HL-60 (cell line): ENCODE results near the gene HUNK.
"Not testable (repeated sequence)": the region's sequence is repeated elsewhere in the genome, so short reads cannot be mapped to it uniquely, and the experiment has no call there.

Experiments
- DNase-seq, 2 experiments: peaks; one replicate each; pipeline ENCODE4 v3.0.0-alpha.2; 2010 to 2020; ENCODE audit warnings: low read depth in 1 of 2, low spot score in 1 of 2
- H3K27ac ChIP-seq: fragments of 250-450 bp; sonication (Bioruptor Pico); replicated peaks from 2 replicates; pipeline ENCODE4 v1.5.1; 2020; ENCODE audit warnings: mild to moderate bottlenecking, moderate library complexity
- H3K27me3 ChIP-seq: fragments of 250-450 bp; sonication (Bioruptor Pico); 2 replicates; pipeline ENCODE4 v1.5.1; 2021; ENCODE audit warnings: mild to moderate bottlenecking, moderate library complexity; ENCODE audit not compliant: insufficient read depth, poor library complexity, severe bottlenecking
- H3K4me3 ChIP-seq: replicated peaks from 2 replicates; pipeline ENCODE4 v1.5.1; 2011; ENCODE audit warnings: mild to moderate bottlenecking, control low read depth, low read length; ENCODE audit not compliant: insufficient read depth
- GABPA ChIP-seq: IDR thresholded peaks from 2 replicates; pipeline ENCODE4 v1.6.1; 2012; ENCODE audit warnings: low read depth
- POLR2AphosphoS5 ChIP-seq: IDR thresholded peaks from 2 replicates; pipeline ENCODE4 v1.6.1; 2012; ENCODE audit warnings: low read depth
- SPI1 ChIP-seq: IDR thresholded peaks from 2 replicates; pipeline ENCODE4 v1.6.1; 2012; ENCODE audit warnings: low read depth, mild to moderate bottlenecking, borderline replicate concordance
- TF ChIP-seq, protein P1 (sequence below): IDR thresholded peaks from one replicate; pipeline ENCODE4 v1.5.1; 2011; ENCODE audit warnings: low read length, control low read depth, inconsistent platforms; ENCODE audit not compliant: insufficient read depth
- TF ChIP-seq, protein P2 (sequence below): IDR thresholded peaks from 2 replicates; pipeline ENCODE4 v1.6.1; 2012; ENCODE audit warnings: low read depth; ENCODE audit not compliant: insufficient replicate concordance

Gene HUNK

DNA sequence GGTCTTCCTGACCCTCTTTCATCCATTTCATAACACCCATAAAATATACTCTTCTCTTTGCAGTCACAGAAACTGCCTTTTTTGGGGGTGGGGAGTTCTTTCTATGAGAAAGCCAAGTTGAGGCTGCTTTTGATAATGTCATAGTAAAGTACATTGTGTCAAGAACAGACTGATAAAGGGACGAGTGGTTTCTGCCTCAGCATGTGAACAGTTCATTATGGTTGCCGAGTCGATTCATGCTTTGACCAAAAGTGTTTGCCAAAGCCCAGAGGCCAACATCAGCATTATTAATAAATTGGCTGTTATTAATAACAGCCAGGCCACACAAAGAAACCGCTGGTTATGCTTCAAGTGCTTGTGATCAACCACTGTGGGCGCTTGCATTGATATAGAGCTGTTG is 162.0 kb downstream of the HUNK start:
- no peak overlapping the region for H3K4me3 ChIP-seq
- no peaks in the 10 kb centered on the region for H3K27me3 ChIP-seq
- DNase-seq = no peak
- no peak overlapping the region for H3K27ac ChIP-seq
- TF ChIP-seq SPI1 (no peak), GABPA (no peak), POLR2AphosphoS5 (no peak)
- TF ChIP-seq, protein P1, sequence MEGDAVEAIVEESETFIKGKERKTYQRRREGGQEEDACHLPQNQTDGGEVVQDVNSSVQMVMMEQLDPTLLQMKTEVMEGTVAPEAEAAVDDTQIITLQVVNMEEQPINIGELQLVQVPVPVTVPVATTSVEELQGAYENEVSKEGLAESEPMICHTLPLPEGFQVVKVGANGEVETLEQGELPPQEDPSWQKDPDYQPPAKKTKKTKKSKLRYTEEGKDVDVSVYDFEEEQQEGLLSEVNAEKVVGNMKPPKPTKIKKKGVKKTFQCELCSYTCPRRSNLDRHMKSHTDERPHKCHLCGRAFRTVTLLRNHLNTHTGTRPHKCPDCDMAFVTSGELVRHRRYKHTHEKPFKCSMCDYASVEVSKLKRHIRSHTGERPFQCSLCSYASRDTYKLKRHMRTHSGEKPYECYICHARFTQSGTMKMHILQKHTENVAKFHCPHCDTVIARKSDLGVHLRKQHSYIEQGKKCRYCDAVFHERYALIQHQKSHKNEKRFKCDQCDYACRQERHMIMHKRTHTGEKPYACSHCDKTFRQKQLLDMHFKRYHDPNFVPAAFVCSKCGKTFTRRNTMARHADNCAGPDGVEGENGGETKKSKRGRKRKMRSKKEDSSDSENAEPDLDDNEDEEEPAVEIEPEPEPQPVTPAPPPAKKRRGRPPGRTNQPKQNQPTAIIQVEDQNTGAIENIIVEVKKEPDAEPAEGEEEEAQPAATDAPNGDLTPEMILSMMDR = no peak
- TF ChIP-seq, protein P2, sequence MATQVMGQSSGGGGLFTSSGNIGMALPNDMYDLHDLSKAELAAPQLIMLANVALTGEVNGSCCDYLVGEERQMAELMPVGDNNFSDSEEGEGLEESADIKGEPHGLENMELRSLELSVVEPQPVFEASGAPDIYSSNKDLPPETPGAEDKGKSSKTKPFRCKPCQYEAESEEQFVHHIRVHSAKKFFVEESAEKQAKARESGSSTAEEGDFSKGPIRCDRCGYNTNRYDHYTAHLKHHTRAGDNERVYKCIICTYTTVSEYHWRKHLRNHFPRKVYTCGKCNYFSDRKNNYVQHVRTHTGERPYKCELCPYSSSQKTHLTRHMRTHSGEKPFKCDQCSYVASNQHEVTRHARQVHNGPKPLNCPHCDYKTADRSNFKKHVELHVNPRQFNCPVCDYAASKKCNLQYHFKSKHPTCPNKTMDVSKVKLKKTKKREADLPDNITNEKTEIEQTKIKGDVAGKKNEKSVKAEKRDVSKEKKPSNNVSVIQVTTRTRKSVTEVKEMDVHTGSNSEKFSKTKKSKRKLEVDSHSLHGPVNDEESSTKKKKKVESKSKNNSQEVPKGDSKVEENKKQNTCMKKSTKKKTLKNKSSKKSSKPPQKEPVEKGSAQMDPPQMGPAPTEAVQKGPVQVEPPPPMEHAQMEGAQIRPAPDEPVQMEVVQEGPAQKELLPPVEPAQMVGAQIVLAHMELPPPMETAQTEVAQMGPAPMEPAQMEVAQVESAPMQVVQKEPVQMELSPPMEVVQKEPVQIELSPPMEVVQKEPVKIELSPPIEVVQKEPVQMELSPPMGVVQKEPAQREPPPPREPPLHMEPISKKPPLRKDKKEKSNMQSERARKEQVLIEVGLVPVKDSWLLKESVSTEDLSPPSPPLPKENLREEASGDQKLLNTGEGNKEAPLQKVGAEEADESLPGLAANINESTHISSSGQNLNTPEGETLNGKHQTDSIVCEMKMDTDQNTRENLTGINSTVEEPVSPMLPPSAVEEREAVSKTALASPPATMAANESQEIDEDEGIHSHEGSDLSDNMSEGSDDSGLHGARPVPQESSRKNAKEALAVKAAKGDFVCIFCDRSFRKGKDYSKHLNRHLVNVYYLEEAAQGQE = no peak

DNA sequence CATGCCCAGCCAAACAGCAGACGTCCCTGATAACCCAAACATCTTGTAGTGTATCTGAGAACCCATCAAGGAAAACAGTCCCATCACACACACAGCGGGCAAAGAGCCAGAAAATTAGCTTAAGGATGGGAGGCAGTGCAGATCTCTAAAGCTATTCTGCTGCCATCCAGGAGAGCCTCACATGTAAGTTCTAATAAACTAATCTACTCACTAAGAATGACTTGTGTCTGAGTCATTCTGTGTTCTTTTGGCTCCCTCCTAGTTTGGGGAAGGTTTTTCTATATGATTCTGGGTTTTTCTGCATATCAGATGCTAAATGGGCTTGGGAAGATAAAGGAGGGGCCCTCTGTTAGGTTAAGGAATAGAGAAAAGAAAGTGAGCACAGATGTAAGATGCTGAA is 162.8 kb downstream of the HUNK start:
- no peak overlapping the region for H3K27ac ChIP-seq
- H3K4me3 ChIP-seq = no peak overlapping the region
- TF ChIP-seq, protein P1 = no peak
- TF ChIP-seq POLR2AphosphoS5 = no peak
- TF ChIP-seq GABPA = no peak
- no peak for TF ChIP-seq SPI1
- TF ChIP-seq, protein P2 = no peak
- no peaks in the 10 kb centered on the region for H3K27me3 ChIP-seq
- DNase-seq = no peak

DNA sequence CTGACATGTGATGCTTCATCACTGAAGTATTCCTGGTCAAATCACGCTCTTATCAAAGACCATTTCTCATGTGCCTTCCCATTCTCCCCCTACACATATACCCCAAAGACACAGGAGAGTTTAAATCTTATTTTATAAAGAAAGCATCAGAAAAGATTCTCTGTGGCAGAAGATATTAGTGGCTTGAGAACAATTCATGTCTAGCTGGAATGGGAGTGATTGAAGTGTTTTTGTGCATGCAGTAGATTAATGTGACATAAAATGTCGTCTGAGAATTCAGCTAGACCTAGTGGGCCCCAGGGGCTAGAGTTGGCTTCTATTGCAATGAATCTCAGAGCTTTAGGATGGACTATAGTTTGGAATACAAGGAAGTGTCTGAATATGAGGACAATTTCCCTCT is 163.9 kb downstream of the HUNK start:
- Histone ChIP-seq H3K27ac (no peak overlapping the region), H3K27me3 (no peaks in the 10 kb centered on the region), H3K4me3 (no peak overlapping the region)
- no peak for TF ChIP-seq GABPA
- TF ChIP-seq SPI1 = no peak
- TF ChIP-seq POLR2AphosphoS5 = no peak
- TF ChIP-seq, protein P1 = no peak
- TF ChIP-seq, protein P2 = no peak
- DNase-seq = no peak

DNA sequence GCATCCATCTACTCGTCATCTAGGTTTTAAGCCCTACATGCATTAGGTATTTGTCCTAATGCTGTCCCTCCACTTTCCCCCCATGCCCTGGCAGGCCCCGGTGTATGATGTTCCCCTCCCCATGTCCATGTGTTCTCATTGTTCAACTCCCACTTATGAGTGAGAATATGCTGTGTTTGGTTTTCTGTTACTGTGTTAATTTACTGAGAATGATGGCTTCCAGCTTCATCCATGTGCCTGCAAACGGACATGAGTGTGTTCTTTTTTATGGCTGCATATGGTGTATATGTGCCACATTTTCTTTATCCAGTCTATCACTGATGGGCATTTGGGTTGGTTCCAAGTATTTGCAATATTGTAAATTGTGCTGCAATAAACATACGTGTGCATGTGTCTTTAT is 165.9 kb downstream of the HUNK start:
- not testable (repeated sequence) for H3K4me3 ChIP-seq, H3K27ac ChIP-seq, DNase-seq, H3K27me3 ChIP-seq
